ENCODE measurements around the gene TFDP2. TPM values are rescaled to one million over a fixed set of nuclear protein-coding genes. Genes with fewer than 3 reads are reported as not detected.

TFDP2 gene
- polyA plus RNA-seq, 4 donors = 21.9 to 50.5 (median 31.9) TPM

- no peak for DNase-seq
- Histone ChIP-seq H3K4me1 (ENCODE audit: control insufficient read depth in 3 of 3, insufficient read depth in 2 of 3, low read depth in 1 of 3, low read length in 2 of 3) (no peaks in the 10 kb centered on the region), H3K27ac (ENCODE audit: low read depth in 1 of 3, low read length in 2 of 3) (no peak overlapping the region), H3K4me3 (ENCODE audit: low read depth in 1 of 3, low read length in 3 of 3) (no peak overlapping the region), H3K9me3 (ENCODE audit: control insufficient read depth in 2 of 2, insufficient read depth in 1 of 2, low read depth in 1 of 2, low read length in 1 of 2) (no peaks in the 10 kb centered on the region), H3K27me3 (ENCODE audit: control insufficient read depth in 3 of 3, insufficient read depth in 3 of 3, low read length in 3 of 3) (no peaks in the 10 kb centered on the region), H3K36me3 (ENCODE audit: control insufficient read depth in 3 of 3, insufficient read depth in 2 of 3, low read depth in 1 of 3, low read length in 3 of 3) (peaks cover 0 to 24% (median 2%) of the 10 kb centered on the region in 3 donors)
- no peak for FAIRE-seq
- 87 to 89% (median 88%) methylated on average over 4 of the region's 4 CpGs for WGBS, 3 donors
Measured at GRCh38 chr3:142159083-142159740, 9.9 kb upstream of the TFDP2 start.

- DNase-seq = no peak
- Histone ChIP-seq H3K36me3 (ENCODE audit: control insufficient read depth in 3 of 3, insufficient read depth in 2 of 3, low read depth in 1 of 3, low read length in 3 of 3) (peaks cover 0 to 3% (median 0%) of the 10 kb centered on the region in 3 donors), H3K4me3 (ENCODE audit: low read depth in 1 of 3, low read length in 3 of 3) (no peak overlapping the region), H3K27ac (ENCODE audit: low read depth in 1 of 3, low read length in 2 of 3) (no peak overlapping the region), H3K4me1 (ENCODE audit: control insufficient read depth in 3 of 3, insufficient read depth in 2 of 3, low read depth in 1 of 3, low read length in 2 of 3) (peaks cover 0 to 3% (median 0%) of the 10 kb centered on the region in 3 donors), H3K27me3 (ENCODE audit: control insufficient read depth in 3 of 3, insufficient read depth in 3 of 3, low read length in 3 of 3) (no peaks in the 10 kb centered on the region), H3K9me3 (ENCODE audit: control insufficient read depth in 2 of 2, insufficient read depth in 1 of 2, low read depth in 1 of 2, low read length in 1 of 2) (no peaks in the 10 kb centered on the region)
- 75 to 93% (median 85%) methylated on average over 3 of the region's 3 CpGs for WGBS, 3 donors
- FAIRE-seq = no peak
Measured at GRCh38 chr3:142154186-142154585, 4.8 kb upstream of the TFDP2 start.

GRCh38 chr3:142152384-142152783, 3.0 kb upstream of the TFDP2 start:
- Histone ChIP-seq H3K4me1 (ENCODE audit: control insufficient read depth in 3 of 3, insufficient read depth in 2 of 3, low read depth in 1 of 3, low read length in 2 of 3) (peaks cover 0 to 5% (median 3%) of the 10 kb centered on the region in 3 donors), H3K27ac (ENCODE audit: low read depth in 1 of 3, low read length in 2 of 3) (no peak overlapping the region), H3K36me3 (ENCODE audit: control insufficient read depth in 3 of 3, insufficient read depth in 2 of 3, low read depth in 1 of 3, low read length in 3 of 3) (no peaks in the 10 kb centered on the region), H3K27me3 (ENCODE audit: control insufficient read depth in 3 of 3, insufficient read depth in 3 of 3, low read length in 3 of 3) (no peaks in the 10 kb centered on the region), H3K9me3 (ENCODE audit: control insufficient read depth in 2 of 2, insufficient read depth in 1 of 2, low read depth in 1 of 2, low read length in 1 of 2) (no peaks in the 10 kb centered on the region), H3K4me3 (ENCODE audit: low read depth in 1 of 3, low read length in 3 of 3) (no peak overlapping the region)
- no peak for DNase-seq
- 32 to 41% (median 36%) methylated on average over 3 of the region's 3 CpGs for WGBS, 3 donors
- no peak for FAIRE-seq

- H3K27me3 ChIP-seq (ENCODE audit: control insufficient read depth in 3 of 3, insufficient read depth in 3 of 3, low read length in 3 of 3) = no peaks in the 10 kb centered on the region
- no peaks in the 10 kb centered on the region for H3K36me3 ChIP-seq (ENCODE audit: control insufficient read depth in 3 of 3, insufficient read depth in 2 of 3, low read depth in 1 of 3, low read length in 3 of 3)
- WGBS, 3 donors = 83 to 100% (median 89%) methylated on average over 1 of the region's 1 CpG
- no peak overlapping the region for H3K4me3 ChIP-seq (ENCODE audit: low read depth in 1 of 3, low read length in 3 of 3)
- FAIRE-seq (no peak), DNase-seq (no peak)
- H3K9me3 ChIP-seq (ENCODE audit: control insufficient read depth in 2 of 2, insufficient read depth in 1 of 2, low read depth in 1 of 2, low read length in 1 of 2) = no peaks in the 10 kb centered on the region
- peaks cover 0 to 5% (median 3%) of the 10 kb centered on the region in 3 donors for H3K4me1 ChIP-seq (ENCODE audit: control insufficient read depth in 3 of 3, insufficient read depth in 2 of 3, low read depth in 1 of 3, low read length in 2 of 3)
- no peak overlapping the region for H3K27ac ChIP-seq (ENCODE audit: low read depth in 1 of 3, low read length in 2 of 3)
Measured at GRCh38 chr3:142151828-142152227, 2.5 kb upstream of the TFDP2 start.

GRCh38 chr3:142151240-142151639, 1.9 kb upstream of the TFDP2 start:
- Histone ChIP-seq H3K9me3 (ENCODE audit: control insufficient read depth in 2 of 2, insufficient read depth in 1 of 2, low read depth in 1 of 2, low read length in 1 of 2) (no peaks in the 10 kb centered on the region), H3K4me3 (ENCODE audit: low read depth in 1 of 3, low read length in 3 of 3) (no peak overlapping the region), H3K4me1 (ENCODE audit: control insufficient read depth in 3 of 3, insufficient read depth in 2 of 3, low read depth in 1 of 3, low read length in 2 of 3) (peaks cover 0 to 5% (median 3%) of the 10 kb centered on the region in 3 donors), H3K27me3 (ENCODE audit: control insufficient read depth in 3 of 3, insufficient read depth in 3 of 3, low read length in 3 of 3) (no peaks in the 10 kb centered on the region), H3K27ac (ENCODE audit: low read depth in 1 of 3, low read length in 2 of 3) (no peak overlapping the region), H3K36me3 (ENCODE audit: control insufficient read depth in 3 of 3, insufficient read depth in 2 of 3, low read depth in 1 of 3, low read length in 3 of 3) (no peaks in the 10 kb centered on the region)
- FAIRE-seq (no peak), DNase-seq (no peak)
- 79 to 89% (median 83%) methylated on average over 3 of the region's 3 CpGs for WGBS, 3 donors

- Histone ChIP-seq H3K36me3 (ENCODE audit: control insufficient read depth in 3 of 3, insufficient read depth in 2 of 3, low read depth in 1 of 3, low read length in 3 of 3) (no peaks in the 10 kb centered on the region), H3K27ac (ENCODE audit: low read depth in 1 of 3, low read length in 2 of 3) (no peak overlapping the region), H3K4me3 (ENCODE audit: low read depth in 1 of 3, low read length in 3 of 3) (no peak overlapping the region), H3K27me3 (ENCODE audit: control insufficient read depth in 3 of 3, insufficient read depth in 3 of 3, low read length in 3 of 3) (no peaks in the 10 kb centered on the region), H3K9me3 (ENCODE audit: control insufficient read depth in 2 of 2, insufficient read depth in 1 of 2, low read depth in 1 of 2, low read length in 1 of 2) (no peaks in the 10 kb centered on the region), H3K4me1 (ENCODE audit: control insufficient read depth in 3 of 3, insufficient read depth in 2 of 3, low read depth in 1 of 3, low read length in 2 of 3) (peaks cover 0 to 5% (median 3%) of the 10 kb centered on the region in 3 donors)
- DNase-seq = no peak
- no peak for FAIRE-seq
- WGBS, 3 donors = 94 to 96% (median 96%) methylated on average over 13 of the region's 13 CpGs
Measured at GRCh38 chr3:142150271-142150670, 927 bp upstream of the TFDP2 start.

GRCh38 chr3:142149673-142149992, 289 bp upstream of the TFDP2 start:
- H3K9me3 ChIP-seq (ENCODE audit: control insufficient read depth in 2 of 2, insufficient read depth in 1 of 2, low read depth in 1 of 2, low read length in 1 of 2) = no peaks in the 10 kb centered on the region
- H3K27me3 ChIP-seq (ENCODE audit: control insufficient read depth in 3 of 3, insufficient read depth in 3 of 3, low read length in 3 of 3) = no peaks in the 10 kb centered on the region
- DNase-seq (no peak), FAIRE-seq (no peak)
- WGBS, 3 donors = 7 to 17% (median 15%) methylated on average over 13 to 14 of the region's 14 CpGs
- peaks cover 0 to 6% (median 5%) of the 10 kb centered on the region in 3 donors for H3K4me1 ChIP-seq (ENCODE audit: control insufficient read depth in 3 of 3, insufficient read depth in 2 of 3, low read depth in 1 of 3, low read length in 2 of 3)
- peaks cover 0 to under 1% (median 0%) of the 10 kb centered on the region in 3 donors for H3K36me3 ChIP-seq (ENCODE audit: control insufficient read depth in 3 of 3, insufficient read depth in 2 of 3, low read depth in 1 of 3, low read length in 3 of 3)
- H3K27ac ChIP-seq (ENCODE audit: low read depth in 1 of 3, low read length in 2 of 3) = peak overlapping the region; percentile 78 to 95 (median 91)
- peak overlapping the region; percentile 49 to 86 (median 80) for H3K4me3 ChIP-seq (ENCODE audit: low read depth in 1 of 3, low read length in 3 of 3)

GRCh38 chr3:142148044-142148791, 1.1 kb downstream of the TFDP2 start:
- Histone ChIP-seq H3K4me1 (ENCODE audit: control insufficient read depth in 3 of 3, insufficient read depth in 2 of 3, low read depth in 1 of 3, low read length in 2 of 3) (peaks cover 0 to 6% (median 5%) of the 10 kb centered on the region in 3 donors), H3K4me3 (ENCODE audit: low read depth in 1 of 3, low read length in 3 of 3) (peak overlapping the region; percentile 80 to 88 (median 86)), H3K27ac (ENCODE audit: low read depth in 1 of 3, low read length in 2 of 3) (peak overlapping the region; percentile 90 to 95 (median 91)), H3K27me3 (ENCODE audit: control insufficient read depth in 3 of 3, insufficient read depth in 3 of 3, low read length in 3 of 3) (no peaks in the 10 kb centered on the region), H3K36me3 (ENCODE audit: control insufficient read depth in 3 of 3, insufficient read depth in 2 of 3, low read depth in 1 of 3, low read length in 3 of 3) (peaks cover 0 to 6% (median 0%) of the 10 kb centered on the region in 3 donors), H3K9me3 (ENCODE audit: control insufficient read depth in 2 of 2, insufficient read depth in 1 of 2, low read depth in 1 of 2, low read length in 1 of 2) (no peaks in the 10 kb centered on the region)
- DNase-seq = peak; percentile 25 to 46
- 9 to 22% (median 18%) methylated on average over 11 of the region's 11 CpGs for WGBS, 3 donors
- FAIRE-seq = no peak
